ENCODE results near the gene MAEA.

GRCh38 chr4:1293991-1294390 lies 4.3 kb downstream of the MAEA start:
- TF ChIP-seq, protein P1, sequence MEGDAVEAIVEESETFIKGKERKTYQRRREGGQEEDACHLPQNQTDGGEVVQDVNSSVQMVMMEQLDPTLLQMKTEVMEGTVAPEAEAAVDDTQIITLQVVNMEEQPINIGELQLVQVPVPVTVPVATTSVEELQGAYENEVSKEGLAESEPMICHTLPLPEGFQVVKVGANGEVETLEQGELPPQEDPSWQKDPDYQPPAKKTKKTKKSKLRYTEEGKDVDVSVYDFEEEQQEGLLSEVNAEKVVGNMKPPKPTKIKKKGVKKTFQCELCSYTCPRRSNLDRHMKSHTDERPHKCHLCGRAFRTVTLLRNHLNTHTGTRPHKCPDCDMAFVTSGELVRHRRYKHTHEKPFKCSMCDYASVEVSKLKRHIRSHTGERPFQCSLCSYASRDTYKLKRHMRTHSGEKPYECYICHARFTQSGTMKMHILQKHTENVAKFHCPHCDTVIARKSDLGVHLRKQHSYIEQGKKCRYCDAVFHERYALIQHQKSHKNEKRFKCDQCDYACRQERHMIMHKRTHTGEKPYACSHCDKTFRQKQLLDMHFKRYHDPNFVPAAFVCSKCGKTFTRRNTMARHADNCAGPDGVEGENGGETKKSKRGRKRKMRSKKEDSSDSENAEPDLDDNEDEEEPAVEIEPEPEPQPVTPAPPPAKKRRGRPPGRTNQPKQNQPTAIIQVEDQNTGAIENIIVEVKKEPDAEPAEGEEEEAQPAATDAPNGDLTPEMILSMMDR (conservative IDR thresholded peaks at IDR 0.05; ENCODE audit: low read length): no peak
- no peak for TF ChIP-seq EZH2phosphoT487 (IDR thresholded peaks at IDR 0.05; ENCODE audit: borderline replicate concordance)

Data from Loucy (cell line).